Neuronal stem cell (in vitro differentiated cells): ENCODE results near the gene ZNF70.

Experiments used
- DNase-seq: peaks from one replicate; pipeline ENCODE4 v3.0.0-alpha.2; 2013; ENCODE audit warnings: low spot score
- H2AFZ ChIP-seq: one replicate; pipeline ENCODE4 v1.6.1; 2013; ENCODE audit warnings: mild to moderate bottlenecking, low read length, inconsistent platforms
- H2AK5ac ChIP-seq: 2 replicates; pipeline ENCODE4 v1.6.1; 2013; ENCODE audit warnings: low read depth, mild to moderate bottlenecking, inconsistent platforms, low read length, moderate library complexity, mixed read lengths
- H2BK120ac ChIP-seq: 2 replicates; pipeline ENCODE4 v1.6.1; 2013; ENCODE audit warnings: low read depth, mild to moderate bottlenecking, inconsistent platforms, low read length, moderate library complexity, mixed read lengths
- H2BK12ac ChIP-seq: one replicate; pipeline ENCODE4 v1.6.1; 2013; ENCODE audit warnings: low read length, inconsistent platforms
- H2BK15ac ChIP-seq: 2 replicates; pipeline ENCODE4 v1.6.1; 2013; ENCODE audit warnings: mild to moderate bottlenecking, low read length, inconsistent platforms, mixed read lengths
- H2BK5ac ChIP-seq: one replicate; pipeline ENCODE4 v1.6.1; 2013; ENCODE audit warnings: inconsistent platforms, mild to moderate bottlenecking, low read length, moderate library complexity
- H3K14ac ChIP-seq: one replicate; pipeline ENCODE4 v1.6.1; 2013; ENCODE audit warnings: low read length, inconsistent platforms
- H3K18ac ChIP-seq: 2 replicates; pipeline ENCODE4 v1.6.1; 2013; ENCODE audit warnings: low read length, inconsistent platforms
- H3K23ac ChIP-seq: 2 replicates; pipeline ENCODE4 v1.6.1; 2013; ENCODE audit warnings: low read depth, mild to moderate bottlenecking, mixed read lengths, low read length, inconsistent platforms; ENCODE audit not compliant: poor library complexity
- H3K27ac ChIP-seq: replicated peaks from 3 replicates; pipeline ENCODE4 v1.5.1; 2013; ENCODE audit warnings: low read length, inconsistent platforms
- H3K27me3 ChIP-seq, 3 experiments: 2 replicates each; pipeline ENCODE4 v1.6.1; 2013; ENCODE audit warnings: low read length in 3 of 3, mild to moderate bottlenecking in 2 of 3, inconsistent platforms in 1 of 3, low read depth in 1 of 3, mixed read lengths in 1 of 3, moderate library complexity in 1 of 3; ENCODE audit not compliant: control insufficient read depth in 3 of 3, insufficient read depth in 3 of 3
- H3K36me3 ChIP-seq, 2 donors: replicated peaks in 1 of 2; 2 replicates each; pipeline ENCODE4 v1.6.1; 2013; ENCODE audit warnings: low read length in 2 of 2; ENCODE audit not compliant: control insufficient read depth in 2 of 2, insufficient read depth in 2 of 2
- H3K4ac ChIP-seq: 2 replicates; pipeline ENCODE4 v1.6.1; 2013; ENCODE audit warnings: inconsistent platforms, mild to moderate bottlenecking, low read length, moderate library complexity
- H3K4me1 ChIP-seq, 2 donors: 1 replicate in 1 of 2; 2 replicates in 1 of 2; pipeline ENCODE4 v1.6.1; 2013; ENCODE audit warnings: low read length in 2 of 2, low read depth in 1 of 2; ENCODE audit not compliant: control insufficient read depth in 2 of 2, insufficient read depth in 1 of 2
- H3K4me2 ChIP-seq: one replicate; pipeline ENCODE4 v1.6.1; 2013; ENCODE audit warnings: mild to moderate bottlenecking, low read length, inconsistent platforms; ENCODE audit not compliant: insufficient read depth, poor library complexity, severe bottlenecking
- H3K4me3 ChIP-seq, 2 donors: 2 replicates each; pipeline ENCODE4 v1.5.1; 2013; ENCODE audit warnings: low read length in 2 of 2, mild to moderate bottlenecking in 2 of 2, inconsistent platforms in 1 of 2, moderate library complexity in 1 of 2
- H3K79me1 ChIP-seq: one replicate; pipeline ENCODE4 v1.6.1; 2013; ENCODE audit warnings: low read depth, mild to moderate bottlenecking, inconsistent platforms, low read length, moderate library complexity
- H3K9ac ChIP-seq: one replicate; pipeline ENCODE4 v1.6.1; 2013; ENCODE audit warnings: mild to moderate bottlenecking, low read depth, low read length, inconsistent platforms; ENCODE audit not compliant: poor library complexity
- H3K9me3 ChIP-seq, 2 donors: replicated peaks in 1 of 2; 2 replicates each; pipeline versions ENCODE3 to v1.6.1; 2013; ENCODE audit warnings: low read length in 2 of 2, mild to moderate bottlenecking in 2 of 2, inconsistent platforms in 1 of 2, low read depth in 1 of 2, mixed read lengths in 1 of 2, moderate library complexity in 1 of 2; ENCODE audit not compliant: control insufficient read depth in 2 of 2, insufficient read depth in 1 of 2
- H4K8ac ChIP-seq: one replicate; pipeline ENCODE4 v1.6.1; 2013; ENCODE audit warnings: low read depth, mild to moderate bottlenecking, inconsistent platforms, low read length, moderate library complexity
- H4K91ac ChIP-seq: one replicate; pipeline ENCODE4 v1.6.1; 2013; ENCODE audit warnings: low read length, low read depth, mild to moderate bottlenecking, inconsistent platforms; ENCODE audit not compliant: poor library complexity
- WGBS, 2 donors: extraction: QIAGEN DNeasy Blood & Tissue Kit; methylation state at CpG; one replicate each; pipeline ENCODE4 v1.1.7; 2013; ENCODE audit warnings: missing lambda C conversion rate in 2 of 2, mixed read lengths in 1 of 2; ENCODE audit not compliant: insufficient read length in 2 of 2, insufficient replicate concordance in 1 of 2; ENCODE audit errors: extremely low coverage in 2 of 2; 5-methylcytosine and 5-hydroxymethylcytosine counted together

ZNF70 gene

DNA sequence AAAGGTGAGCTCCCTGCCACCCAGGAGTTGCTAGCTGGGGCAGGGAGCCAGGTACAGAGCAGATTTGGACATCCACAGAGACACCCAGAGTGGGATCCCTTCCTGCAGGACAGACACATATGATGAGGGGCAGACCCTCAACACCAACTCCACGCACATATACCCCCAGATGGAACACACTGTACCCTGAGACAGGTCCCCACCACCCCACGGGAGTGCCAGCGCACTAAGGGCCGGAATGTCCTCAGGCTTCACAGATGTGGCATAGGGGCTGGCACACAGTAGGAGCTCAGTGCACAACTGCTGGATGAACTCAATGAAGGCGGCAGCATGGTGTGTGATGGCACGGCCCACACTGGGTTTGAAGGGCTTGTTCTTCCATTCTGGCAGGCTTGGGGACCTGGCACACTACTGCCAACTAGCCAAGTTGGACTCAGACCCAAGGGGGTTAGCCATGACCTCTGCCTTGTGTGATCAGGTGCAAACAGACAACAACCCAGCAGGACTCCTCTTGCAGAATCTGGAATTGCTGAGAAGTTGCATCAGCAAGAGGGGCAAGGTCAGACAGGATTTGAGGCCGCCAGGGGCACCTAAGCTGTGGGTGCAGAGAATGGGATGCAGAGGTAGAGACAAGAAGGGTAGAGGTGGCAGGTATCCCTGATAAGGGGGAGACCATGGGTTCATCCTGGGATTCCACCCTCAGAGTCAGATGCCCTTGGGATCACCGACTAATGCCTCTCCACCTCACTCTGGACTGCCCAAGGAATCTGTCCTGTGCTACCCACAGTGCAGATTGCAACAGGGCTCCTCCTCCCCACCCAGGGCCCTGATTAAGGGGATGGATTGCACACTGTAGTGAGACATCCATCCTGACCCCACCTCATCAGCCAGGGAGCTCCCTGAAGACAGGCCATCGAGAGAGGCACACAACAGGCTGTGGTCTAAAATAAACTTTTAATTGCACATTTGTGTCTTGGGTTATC is 14.3 kb upstream of the ZNF70 start:
- peak overlapping the region; percentile 19 for H4K8ac ChIP-seq
- no peaks in the 10 kb centered on the region for H3K9me3 ChIP-seq
- H3K27me3 ChIP-seq, result peaks cover 0 to 4% (median 0%) of the 10 kb centered on the region in 3 experiments
- H3K4me3 ChIP-seq, result peak overlapping the region in 1 of 2 donors; percentile 6
- H3K79me1 ChIP-seq, result no peaks in the 10 kb centered on the region
- no peak overlapping the region for H3K18ac ChIP-seq
- no CpG with 5 or more reads among the region's 9 CpGs for WGBS, 2 donors
- DNase-seq, result no peak
- H2BK5ac ChIP-seq, result no peak overlapping the region
- H4K91ac ChIP-seq, result no peak overlapping the region
- no peak overlapping the region for H2AFZ ChIP-seq
- peak overlapping the region; percentile 96 for H2BK15ac ChIP-seq
- no peak overlapping the region for H2BK120ac ChIP-seq
- no peak overlapping the region for H2BK12ac ChIP-seq
- peak overlapping the region; percentile 99 for H2AK5ac ChIP-seq
- no peak overlapping the region for H3K27ac ChIP-seq
- H3K23ac ChIP-seq, result no peak overlapping the region
- H3K4me2 ChIP-seq, result no peak overlapping the region
- H3K14ac ChIP-seq, result no peak overlapping the region
- peaks cover 16 to 25% of the 10 kb centered on the region in 2 donors for H3K4me1 ChIP-seq
- no peak overlapping the region for H3K4ac ChIP-seq
- H3K36me3 ChIP-seq, result peaks cover 0 to 13% of the 10 kb centered on the region in 2 donors
- no peak overlapping the region for H3K9ac ChIP-seq

DNA sequence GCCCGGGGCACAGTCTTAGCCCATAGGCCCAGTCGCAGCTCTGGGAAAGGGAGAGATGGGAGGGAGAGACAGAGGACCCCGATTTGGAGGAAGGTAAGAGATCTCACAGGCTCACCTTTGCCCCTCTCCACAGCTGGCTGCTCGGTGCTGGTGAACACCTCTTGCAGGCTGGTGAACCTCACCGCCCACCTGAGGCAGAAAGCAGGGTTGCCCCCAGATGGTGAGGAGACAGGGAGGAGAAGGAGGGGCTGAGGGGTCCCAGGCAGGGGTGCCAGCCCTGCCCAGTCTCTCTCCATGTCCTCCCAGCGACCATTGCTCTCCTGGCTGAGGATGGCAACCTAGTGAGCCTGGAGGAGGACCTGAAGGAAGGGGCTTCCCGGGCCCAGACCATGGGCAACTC is 13.0 kb upstream of the ZNF70 start:
- no peak overlapping the region for H2AFZ ChIP-seq
- no peak overlapping the region for H2BK120ac ChIP-seq
- no peak overlapping the region for H2BK12ac ChIP-seq
- H4K8ac ChIP-seq, result no peak overlapping the region
- no peaks in the 10 kb centered on the region for H3K9me3 ChIP-seq
- peak overlapping the region; percentile 22 for H3K18ac ChIP-seq
- H3K9ac ChIP-seq, result no peak overlapping the region
- DNase-seq, result no peak
- no CpG with 5 or more reads among the region's 7 CpGs for WGBS, 2 donors
- H4K91ac ChIP-seq, result no peak overlapping the region
- no peak overlapping the region for H2BK5ac ChIP-seq
- no peak overlapping the region for H3K4ac ChIP-seq
- peaks cover 0 to under 1% (median 0%) of the 10 kb centered on the region in 3 experiments for H3K27me3 ChIP-seq
- peak overlapping the region; percentile 19 for H3K4me2 ChIP-seq
- H2BK15ac ChIP-seq, result no peak overlapping the region
- H3K14ac ChIP-seq, result peak overlapping the region; percentile 21
- peaks cover 0 to 13% of the 10 kb centered on the region in 2 donors for H3K36me3 ChIP-seq
- H3K27ac ChIP-seq, result no peak overlapping the region
- no peaks in the 10 kb centered on the region for H3K79me1 ChIP-seq
- H3K4me1 ChIP-seq, result peaks cover 13 to 22% of the 10 kb centered on the region in 2 donors
- H3K4me3 ChIP-seq, result no peak overlapping the region
- peak overlapping the region; percentile 17 for H2AK5ac ChIP-seq
- H3K23ac ChIP-seq, result no peak overlapping the region

DNA sequence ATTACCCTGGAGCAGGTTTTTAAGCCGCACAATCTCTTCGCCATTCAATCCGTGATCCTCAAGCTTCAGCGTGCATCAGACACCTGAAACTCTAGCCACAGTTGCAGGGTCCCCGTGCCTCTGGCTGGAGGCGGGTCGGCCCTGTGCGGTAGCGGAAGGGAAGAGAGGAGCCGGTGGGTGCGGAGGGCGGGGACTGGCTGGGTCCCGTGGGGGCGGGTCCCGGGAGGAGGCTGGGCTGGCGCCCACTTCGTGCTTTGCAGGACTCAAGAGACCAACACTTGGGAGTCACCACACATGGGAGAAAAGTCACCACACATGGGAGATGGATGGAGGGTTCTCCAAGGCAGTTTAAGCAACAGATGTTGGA is 12.7 kb upstream of the ZNF70 start:
- Histone ChIP-seq H2BK5ac (no peak overlapping the region), H3K36me3 (peaks cover 0 to 13% of the 10 kb centered on the region in 2 donors), H3K14ac (no peak overlapping the region), H3K79me1 (no peaks in the 10 kb centered on the region), H2AFZ (no peak overlapping the region), H3K4ac (no peak overlapping the region), H3K4me3 (no peak overlapping the region), H4K8ac (no peak overlapping the region), H2BK120ac (no peak overlapping the region), H3K9me3 (no peaks in the 10 kb centered on the region), H3K4me2 (peak overlapping the region; percentile 19), H3K27me3 (no peaks in the 10 kb centered on the region), H2BK12ac (no peak overlapping the region), H3K9ac (no peak overlapping the region), H2AK5ac (peak overlapping the region; percentile 71), H3K18ac (peak overlapping the region; percentile 44), H2BK15ac (peak overlapping the region; percentile 28), H4K91ac (no peak overlapping the region), H3K4me1 (peaks cover 13 to 22% of the 10 kb centered on the region in 2 donors), H3K23ac (no peak overlapping the region), H3K27ac (no peak overlapping the region)
- no CpG with 5 or more reads among the region's 17 CpGs for WGBS, 2 donors
- no peak for DNase-seq

DNA sequence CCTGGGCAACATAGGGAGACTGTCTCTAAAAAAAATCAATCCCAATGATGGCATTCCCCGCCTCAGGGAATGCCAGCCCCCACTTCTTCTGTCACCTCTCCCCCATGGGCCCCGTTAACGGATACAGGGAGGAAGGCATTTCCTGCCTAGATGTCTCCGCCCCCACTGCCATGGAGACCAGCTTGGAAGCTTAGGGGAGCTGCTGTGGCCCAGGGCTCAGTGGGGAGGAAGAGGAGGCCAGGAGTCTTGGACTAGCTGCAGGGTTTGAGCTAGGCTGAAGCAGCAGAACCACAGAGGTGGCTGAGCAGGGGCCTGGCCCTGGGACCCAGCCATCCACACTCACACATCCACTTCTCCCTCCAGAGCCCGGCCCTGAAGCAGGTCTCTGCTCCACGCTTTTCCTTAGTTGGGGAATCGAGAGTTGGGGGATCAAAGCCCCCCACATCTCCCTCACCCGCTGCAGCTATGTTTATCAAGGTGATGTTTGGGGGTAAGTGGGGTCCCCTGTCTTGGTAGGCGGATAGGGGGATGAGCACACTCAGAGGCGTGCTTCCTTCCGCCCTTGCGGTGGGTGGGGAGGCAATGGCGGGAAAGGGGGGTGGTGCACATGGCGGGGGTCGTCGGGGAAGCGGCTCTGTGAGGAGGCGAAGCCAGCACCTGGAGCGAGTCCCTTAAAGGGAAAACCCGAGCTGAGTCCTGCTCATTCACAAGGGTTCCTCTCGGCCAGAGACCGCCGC is 12.1 kb upstream of the ZNF70 start, which contains the start of gene C22orf15:
C22orf15 (plus strand) TSS at position 149 of the 737 bp plus-strand sequence; CDS start at position 466, 317 bp downstream.
- H3K14ac ChIP-seq, result peak within 1 kb of the TSS; percentile 77
- H3K23ac ChIP-seq, result peak within 1 kb of the TSS; percentile 11
- H3K4ac ChIP-seq, result no peak within 1 kb of the TSS
- peak within 1 kb of the TSS; percentile 19 for H3K4me2 ChIP-seq
- peak within 1 kb of the TSS; percentile 28 for H2BK15ac ChIP-seq
- peak within 1 kb of the TSS; percentile 53 for H2BK12ac ChIP-seq
- H4K8ac ChIP-seq, result no peak within 1 kb of the TSS
- no peak within 1 kb of the TSS for H3K9ac ChIP-seq
- H4K91ac ChIP-seq, result no peak within 1 kb of the TSS
- peak within 1 kb of the TSS; percentile 44 for H3K18ac ChIP-seq
- DNase-seq, result no peak
- H2BK5ac ChIP-seq, result peak within 1 kb of the TSS; percentile 2
- H3K4me3 ChIP-seq, result no peak within 1 kb of the TSS
- H2BK120ac ChIP-seq, result no peak within 1 kb of the TSS
- no peaks in the 10 kb centered on the region for H3K27me3 ChIP-seq
- peaks cover 0 to 13% of the 10 kb centered on the region in 2 donors for H3K36me3 ChIP-seq
- no peaks in the 10 kb centered on the region for H3K9me3 ChIP-seq
- peak within 1 kb of the TSS; percentile 71 for H2AK5ac ChIP-seq
- H3K79me1 ChIP-seq, result no peaks in the 10 kb centered on the region
- peak within 1 kb of the TSS; percentile 47 for H3K27ac ChIP-seq
- WGBS, 2 donors, result no CpG with 5 or more reads among the region's 23 CpGs
- H2AFZ ChIP-seq, result peak within 1 kb of the TSS; percentile 75
- H3K4me1 ChIP-seq, result peaks cover 13 to 22% of the 10 kb centered on the region in 2 donors
